Measurements from ENCODE around the gene SAT1.
"Not testable (repeated sequence)": the region's sequence is repeated elsewhere in the genome, so short reads cannot be mapped to it uniquely, and the experiment has no call there.

SAT1 gene

DNA sequence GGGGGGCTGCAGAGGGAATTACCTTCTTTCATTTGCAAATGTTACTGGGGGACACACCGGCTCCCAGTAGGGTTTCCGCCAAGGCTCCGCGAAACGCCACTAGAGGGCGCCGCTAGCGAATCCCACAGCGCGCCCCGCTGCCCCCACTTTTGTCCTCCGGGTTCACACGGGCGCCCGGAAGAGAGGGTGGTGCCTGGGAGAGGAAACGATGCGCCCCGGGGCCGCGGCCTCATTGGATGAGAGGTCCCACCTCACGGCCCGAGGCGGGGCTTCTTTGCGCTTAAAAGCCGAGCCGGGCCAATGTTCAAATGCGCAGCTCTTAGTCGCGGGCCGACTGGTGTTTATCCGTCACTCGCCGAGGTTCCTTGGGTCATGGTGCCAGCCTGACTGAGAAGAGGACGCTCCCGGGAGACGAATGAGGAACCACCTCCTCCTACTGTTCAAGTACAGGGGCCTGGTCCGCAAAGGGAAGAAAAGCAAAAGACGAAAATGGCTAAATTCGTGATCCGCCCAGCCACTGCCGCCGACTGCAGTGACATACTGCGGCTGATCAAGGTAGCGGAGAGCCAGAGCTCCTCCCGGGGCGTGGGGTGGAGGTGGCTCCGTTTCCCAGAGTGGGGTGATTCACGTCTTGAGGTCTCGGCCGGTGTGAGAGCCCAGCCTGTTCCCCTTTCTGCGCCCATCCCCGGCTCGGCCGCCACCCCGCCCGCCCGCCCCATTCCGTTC, at the start of gene SAT1:
SAT1 (plus strand) TSS at position 311 of the 726 bp plus-strand sequence; CDS start at position 490, 179 bp downstream.
- in situ Hi-C loops (cut with MboI; ENCODE audit: low sequenced_read_pairs) = no loop called here

DNA sequence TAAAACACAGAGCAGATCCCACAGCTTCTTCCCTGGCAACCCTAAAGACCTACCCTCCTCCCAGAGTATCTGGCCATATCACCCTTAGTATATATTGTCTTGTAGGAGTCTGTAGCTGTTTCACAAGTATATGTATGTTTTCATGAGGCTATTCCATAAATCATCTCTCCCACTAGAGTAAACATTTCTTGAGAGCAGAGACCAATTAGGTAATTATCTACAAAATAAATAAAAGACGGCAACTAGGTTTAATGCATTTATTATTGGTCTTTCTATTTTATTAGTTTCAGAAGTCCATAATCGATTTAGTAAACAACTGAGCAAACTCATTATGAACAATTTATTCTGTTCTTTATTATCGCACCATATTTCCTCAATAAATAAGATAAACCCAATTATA, 46.9 kb upstream of the SAT1 start:
- in situ Hi-C loops (cut with MboI; ENCODE audit: low sequenced_read_pairs) = no loop called here

DNA sequence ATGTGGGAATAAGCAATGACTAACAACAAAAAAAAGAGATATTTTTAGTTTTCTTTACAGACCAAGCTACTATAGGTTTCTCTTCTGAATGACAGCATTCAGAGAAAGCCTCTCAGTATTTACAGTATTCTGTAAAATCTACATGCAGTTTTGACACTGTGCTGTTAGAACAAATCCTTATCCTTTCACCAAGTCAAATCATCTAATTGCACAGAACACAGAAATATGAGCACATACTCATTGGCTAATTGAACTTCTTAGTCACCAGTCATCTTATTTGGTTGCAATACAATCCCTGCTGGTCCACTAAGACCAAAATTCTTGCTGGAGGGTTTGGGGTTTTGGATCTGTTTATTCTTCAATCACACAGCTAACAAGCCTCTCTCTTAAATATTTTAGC, 45.6 kb upstream of the SAT1 start:
- in situ Hi-C loops (cut with MboI; ENCODE audit: low sequenced_read_pairs) = no loop called here

DNA sequence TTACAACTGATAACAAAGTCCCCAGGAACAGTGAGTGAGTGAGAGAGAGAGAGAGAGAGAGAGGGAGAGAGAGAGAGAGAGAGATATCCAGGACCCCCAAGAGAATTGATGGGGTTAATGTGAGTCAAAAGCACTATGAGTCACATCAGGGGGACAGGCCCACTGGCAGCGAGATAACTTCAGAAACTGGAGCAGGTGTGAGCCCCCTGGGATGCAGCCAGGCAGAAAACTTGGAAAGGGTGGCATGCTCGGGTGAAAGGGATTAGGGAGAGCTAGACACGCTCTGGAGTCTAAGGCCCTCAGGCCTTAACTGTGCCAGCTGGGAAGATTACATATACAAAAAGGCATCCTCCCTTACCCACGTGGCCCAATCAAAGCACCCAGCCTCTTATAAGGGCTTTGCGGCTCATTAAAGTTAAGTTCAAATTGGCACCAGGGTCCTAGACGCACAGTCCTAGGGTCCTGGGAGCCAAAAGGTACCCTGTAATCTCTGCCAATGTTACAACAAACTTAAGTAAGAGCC, 40.7 kb upstream of the SAT1 start:
- in situ Hi-C loops (cut with MboI; ENCODE audit: low sequenced_read_pairs) = no loop called here

DNA sequence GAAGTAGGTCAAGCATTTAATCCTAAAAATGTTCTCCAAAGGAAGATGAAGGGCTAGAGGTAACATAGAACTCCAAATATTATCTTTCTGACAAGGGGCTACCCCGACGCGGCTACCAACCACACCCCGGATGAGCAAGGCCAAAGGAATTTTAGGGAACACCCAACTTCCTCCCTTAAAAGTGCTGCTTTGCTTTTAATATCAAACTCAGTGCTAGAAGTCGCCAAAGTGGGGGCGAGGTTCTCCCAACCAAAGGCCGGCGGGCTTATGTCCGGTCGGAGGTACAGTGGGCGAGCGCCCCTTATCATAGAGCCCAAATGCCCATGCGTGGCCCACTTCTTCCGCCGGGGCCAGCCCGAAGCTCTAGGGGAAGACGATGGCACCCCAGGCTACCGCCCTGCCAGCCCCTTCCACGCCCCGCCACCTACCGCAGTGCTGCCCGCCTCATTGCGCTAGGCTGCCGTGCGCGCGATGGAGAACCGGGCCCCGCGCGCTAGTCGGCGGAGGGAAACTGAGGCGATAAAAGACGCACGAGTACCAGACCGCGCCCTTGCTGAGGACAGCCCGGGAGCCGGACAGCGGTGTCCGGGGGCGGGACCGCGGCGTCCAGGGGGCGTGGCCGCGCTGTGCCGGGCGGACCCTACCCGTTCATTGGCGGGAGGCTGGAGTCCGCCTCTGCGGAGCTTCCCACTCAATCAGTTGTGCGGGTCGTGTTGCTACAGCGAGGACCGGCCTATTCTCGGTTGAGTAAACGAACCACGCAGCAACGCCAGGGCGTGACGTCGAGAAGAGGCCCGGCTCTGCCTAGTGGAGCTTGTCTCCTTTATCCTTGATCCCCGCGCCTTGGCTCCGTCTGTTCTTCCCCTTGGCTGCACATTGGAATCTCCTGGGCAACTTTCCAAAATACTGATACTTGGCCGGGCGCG, 40.0 kb upstream of the SAT1 start, which contains the start of gene ACOT9:
ACOT9 (minus strand) TSS at position 580 of the 926 bp plus-strand sequence; CDS start at position 448, 132 bp downstream.
- in situ Hi-C loops (cut with MboI; ENCODE audit: low sequenced_read_pairs) = no loop called here

DNA sequence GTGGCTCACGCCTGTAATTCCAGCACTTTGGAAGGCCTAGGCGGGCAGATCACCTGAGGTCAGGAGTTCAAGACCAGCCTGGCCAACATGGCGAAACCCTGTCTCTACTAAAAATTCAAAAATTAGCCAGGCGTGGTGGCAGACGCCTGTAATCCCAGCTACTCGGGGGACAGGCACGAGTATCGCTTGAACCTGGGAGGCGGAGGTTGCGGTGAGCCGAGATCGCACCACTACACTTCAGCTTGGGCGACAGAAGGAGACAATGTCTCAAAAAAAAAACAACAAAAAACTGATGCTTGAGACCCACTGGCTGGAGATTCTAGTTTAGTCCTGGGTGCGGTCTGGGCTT, 39.4 kb upstream of the SAT1 start:
- in situ Hi-C loops (cut with MboI; ENCODE audit: low sequenced_read_pairs) = not testable (repeated sequence)

DNA sequence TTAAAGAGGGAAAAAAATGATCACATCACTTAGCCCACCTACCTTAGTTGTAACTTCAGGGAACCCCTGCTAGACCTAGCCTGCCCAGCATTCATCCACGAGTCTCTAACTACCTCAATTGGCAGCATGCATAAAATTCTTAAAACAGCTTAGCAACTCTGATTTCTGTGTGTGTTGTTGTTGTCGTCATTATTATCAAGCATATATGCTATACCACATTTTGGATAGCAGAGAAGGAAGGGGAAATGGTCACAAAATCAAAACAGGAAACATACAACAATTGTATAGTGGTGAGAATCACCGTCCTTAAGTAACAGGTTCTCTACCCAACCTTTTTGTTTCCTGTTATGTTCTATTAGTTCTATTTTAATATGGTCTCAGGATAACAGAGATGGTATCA, 37.2 kb upstream of the SAT1 start:
- in situ Hi-C loops (cut with MboI; ENCODE audit: low sequenced_read_pairs) = no loop called here

DNA sequence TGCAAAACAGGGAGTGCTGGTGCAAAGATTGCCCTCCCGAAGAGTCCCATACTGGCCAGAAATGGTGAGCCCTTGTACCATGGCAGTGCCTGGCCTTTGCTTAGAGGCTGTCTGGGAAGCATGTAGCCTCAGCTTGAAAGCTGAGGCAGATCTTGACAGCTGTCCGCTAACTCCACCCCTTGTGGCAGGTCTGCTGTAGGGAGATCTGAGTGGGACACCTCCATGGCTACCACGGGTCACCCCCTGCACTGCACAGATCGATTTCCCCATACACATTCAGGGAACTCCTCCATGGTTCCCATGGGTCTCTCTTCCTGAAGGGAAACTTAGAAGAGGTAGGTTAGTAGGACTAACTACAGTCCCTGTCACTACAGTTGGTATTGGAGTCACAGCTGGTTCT, 33.8 kb upstream of the SAT1 start:
- in situ Hi-C loops (cut with MboI; ENCODE audit: low sequenced_read_pairs) = no loop called here

DNA sequence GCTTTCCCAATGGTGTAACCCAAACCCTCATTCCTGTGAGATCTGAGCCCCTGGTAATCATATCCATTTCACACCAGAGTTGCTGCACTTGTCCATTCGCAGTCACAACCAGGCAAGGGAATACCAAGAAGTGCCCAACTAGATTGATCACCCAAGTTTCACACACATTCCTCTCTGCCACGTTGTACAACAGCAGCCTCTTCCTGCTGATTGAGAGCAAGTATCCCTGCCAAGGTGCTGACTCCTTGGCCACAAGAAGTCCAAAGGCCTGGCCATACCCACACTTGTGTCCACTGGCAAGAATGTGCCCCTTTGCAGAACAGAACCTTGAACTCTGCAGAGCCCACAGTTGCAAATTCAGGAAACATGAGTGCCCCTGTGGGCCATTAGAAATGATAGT, 33.4 kb upstream of the SAT1 start:
- in situ Hi-C loops (cut with MboI; ENCODE audit: low sequenced_read_pairs) = no loop called here

DNA sequence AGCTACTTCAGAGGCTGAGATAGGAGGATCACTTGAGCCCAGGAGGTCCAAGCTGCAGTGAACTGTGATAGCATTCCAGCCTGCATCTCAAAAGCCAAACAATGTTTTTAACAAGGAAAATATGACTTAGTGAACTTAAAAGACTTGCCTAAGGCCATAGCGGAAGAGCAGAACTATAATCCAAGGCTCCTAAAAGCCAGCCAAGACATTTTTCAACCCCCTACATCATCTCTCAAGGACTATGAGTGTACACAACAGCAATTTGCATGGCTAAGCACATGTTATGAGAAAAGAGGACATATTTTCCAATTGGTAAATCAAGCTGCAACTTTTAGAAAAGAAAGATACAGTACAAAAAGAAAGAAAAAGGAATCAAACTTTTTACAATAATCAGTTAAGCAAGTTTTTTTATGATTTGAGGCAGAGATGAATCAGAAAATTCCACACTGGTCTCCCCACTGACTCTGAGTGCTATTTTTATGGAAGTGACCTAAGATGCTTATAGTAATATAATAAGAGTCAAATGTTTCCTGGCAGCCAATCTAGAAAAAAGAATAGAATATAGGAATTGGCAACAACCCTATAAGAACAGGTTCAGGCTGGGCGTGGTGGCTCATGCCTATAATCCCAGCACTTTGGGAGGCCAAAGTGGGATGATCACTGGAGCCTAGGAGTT, 30.1 kb upstream of the SAT1 start:
- in situ Hi-C loops (cut with MboI; ENCODE audit: low sequenced_read_pairs) = no loop called here

DNA sequence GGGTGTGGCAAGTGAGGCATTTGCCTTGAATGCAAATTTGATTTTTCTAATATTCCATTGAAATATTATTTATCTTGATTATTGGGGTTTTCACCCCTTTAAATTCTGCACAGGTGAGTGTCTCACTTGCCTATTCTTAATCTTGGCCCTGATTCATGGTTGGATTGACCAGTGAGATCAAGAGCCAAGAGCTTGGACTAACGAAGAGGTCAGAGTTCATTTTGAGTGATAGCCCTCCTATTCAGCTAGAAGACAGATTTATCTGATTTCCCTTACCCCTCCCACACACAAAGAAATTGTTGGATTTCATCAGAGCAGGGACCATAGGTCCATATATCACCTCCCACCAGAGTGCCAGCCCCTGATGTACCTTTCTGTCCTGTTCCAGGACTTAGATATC, 28.3 kb upstream of the SAT1 start:
- in situ Hi-C loops (cut with MboI; ENCODE audit: low sequenced_read_pairs) = no loop called here

DNA sequence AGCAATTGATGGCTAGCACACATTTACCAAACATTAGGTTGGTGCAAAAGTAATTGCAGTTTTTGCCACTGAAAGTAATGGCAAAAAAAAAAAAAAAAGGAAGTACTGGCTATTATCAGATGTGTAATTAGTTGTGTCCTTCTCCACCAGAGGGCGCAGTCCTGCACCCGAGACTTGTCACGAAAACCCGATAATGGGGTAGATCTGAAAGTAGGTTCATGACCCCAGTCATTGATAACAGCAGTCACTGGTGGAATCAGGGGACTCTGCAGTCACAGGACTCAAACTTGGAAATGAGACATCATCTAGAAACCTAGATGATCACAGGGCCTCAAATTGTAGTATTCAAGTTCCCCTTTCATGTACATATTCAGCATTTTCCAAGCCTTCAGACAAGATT, 26.8 kb upstream of the SAT1 start:
- in situ Hi-C loops (cut with MboI; ENCODE audit: low sequenced_read_pairs) = no loop called here

DNA sequence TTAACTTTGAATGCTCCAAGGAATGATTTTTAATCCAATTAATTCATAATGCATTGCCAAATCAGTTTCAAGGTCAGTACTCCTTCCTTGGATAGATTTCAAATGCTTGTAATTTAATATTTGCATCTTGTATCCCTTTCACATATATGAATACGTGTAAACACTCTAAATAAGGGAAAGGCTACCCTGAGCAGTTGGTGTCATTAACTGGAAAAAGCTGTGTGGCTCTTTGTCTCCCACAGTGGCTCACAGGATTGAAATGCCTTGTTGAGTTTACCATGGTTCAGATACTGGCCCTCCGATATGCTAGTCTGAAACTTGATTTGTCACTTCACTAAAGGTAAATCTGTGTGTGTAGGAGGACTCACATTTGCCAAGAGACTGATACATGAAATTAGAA, 23.2 kb upstream of the SAT1 start:
- in situ Hi-C loops (cut with MboI; ENCODE audit: low sequenced_read_pairs) = no loop called here

DNA sequence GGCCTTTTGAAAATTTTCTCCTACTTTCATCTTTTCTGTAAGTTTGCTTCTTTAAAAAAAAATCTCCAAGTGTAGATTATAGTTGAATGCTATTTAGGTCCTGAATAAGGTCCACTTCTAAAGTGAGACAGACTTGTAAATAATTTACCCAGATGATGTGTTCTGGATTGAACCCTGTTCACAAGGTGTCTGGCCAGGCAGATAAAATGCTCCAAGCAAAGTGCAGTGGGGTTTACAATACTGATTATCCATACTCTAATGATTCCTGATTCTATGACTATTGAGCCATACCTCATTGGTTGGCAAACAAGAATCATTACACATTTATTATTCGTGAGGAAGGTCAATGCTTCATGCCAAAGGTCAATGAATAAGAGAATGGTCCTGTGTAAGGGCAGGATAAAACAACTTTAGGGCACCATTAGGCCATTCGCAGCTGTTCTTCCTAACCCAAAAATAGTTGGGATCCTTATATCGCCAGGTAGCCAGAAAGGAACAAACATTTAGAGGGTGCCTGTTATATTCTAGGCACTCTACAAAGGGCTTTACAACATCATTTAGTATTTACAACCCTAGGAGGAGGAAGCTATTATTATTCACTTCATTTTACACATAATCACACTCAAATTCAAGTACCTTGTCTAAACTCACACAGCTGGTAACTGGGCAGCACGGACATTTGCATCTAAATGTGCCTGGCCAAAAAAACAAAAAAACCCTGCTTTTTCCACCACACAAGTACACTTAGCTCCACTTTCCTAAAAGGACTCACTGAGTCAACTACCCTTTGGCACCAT, 18.6 kb upstream of the SAT1 start:
- in situ Hi-C loops (cut with MboI; ENCODE audit: low sequenced_read_pairs) = no loop called here

DNA sequence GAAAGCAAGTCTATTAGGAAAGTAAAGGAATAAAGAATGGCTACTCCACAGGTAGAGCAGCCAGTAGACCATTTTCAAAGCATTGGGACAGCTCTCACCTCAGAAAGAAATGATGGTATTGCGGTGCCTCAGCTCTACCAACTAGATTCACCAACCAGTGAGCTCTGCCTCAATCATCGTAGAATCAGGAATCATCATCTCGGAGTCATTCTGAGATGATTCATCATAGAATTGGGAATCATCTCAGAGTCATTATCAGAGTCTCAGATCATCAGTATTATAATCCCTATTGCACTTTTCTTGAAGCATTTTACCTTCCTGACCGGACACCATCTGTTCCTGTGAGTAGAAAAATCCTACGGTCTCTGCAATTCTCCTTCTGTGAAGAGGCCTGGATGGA, 17.5 kb upstream of the SAT1 start:
- in situ Hi-C loops (cut with MboI; ENCODE audit: low sequenced_read_pairs) = no loop called here

DNA sequence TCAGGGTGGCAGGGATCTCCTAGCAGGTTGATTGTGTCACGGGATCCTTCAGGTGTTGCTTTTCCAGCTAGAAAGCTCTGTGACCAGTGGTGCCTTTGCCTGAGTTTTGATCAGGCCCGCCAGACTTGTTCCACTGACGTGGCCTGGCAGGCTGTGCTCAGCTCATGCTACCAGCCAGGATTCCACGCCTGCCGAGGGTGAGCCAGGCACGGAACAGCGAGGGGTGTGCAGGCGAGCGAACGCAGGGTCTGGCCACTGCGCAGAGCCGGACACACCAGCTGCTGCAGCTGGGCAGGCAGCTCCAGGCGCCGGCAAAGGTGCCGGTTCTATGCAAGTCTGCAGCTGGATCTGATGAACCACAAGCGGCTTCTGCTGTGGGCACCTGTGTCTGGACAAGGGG, 17.1 kb upstream of the SAT1 start:
- in situ Hi-C loops (cut with MboI; ENCODE audit: low sequenced_read_pairs) = no loop called here

DNA sequence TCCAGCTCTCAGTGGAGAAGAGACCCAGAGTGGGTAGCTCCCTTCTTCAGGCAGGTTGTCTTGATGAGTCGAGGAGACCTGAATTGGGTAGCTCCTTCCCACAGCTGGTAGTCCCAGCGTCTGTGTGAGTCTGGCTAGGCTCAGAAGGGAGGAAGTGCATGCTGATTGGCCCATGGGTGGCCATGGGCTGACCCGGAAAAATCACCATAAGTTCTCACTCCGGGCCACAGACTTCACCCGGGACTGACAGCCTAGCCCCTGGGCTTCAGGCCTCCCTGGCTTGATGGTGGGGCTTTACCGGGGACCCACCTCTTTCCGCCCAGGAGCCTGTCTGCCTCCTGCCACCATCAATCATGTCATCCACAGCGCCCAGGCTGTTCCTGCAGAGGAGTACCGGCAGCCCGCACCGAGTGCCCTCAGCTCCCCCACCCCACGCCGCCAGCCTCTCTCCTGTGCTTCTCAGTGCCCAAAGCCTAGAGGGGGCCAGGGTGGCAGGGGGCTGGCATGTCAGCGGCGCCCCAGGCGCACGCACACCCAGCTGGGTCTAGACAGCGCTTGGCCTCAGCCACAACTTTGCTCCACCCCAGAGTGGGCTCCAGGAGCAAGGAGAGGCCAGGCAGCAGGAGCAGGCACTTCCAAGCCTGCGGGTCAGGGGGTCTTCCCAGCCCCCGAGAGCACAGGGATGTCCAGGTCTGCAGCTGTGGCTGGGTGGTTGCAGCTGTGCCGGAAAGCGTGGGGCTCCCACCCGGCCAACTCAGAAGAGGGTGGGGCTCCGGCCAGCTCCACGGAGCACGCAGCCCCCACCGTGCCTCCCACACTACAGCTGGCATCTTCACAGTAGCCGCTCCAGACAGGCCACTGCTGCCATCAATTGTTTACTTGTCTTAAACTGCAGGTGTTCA, 16.1 kb upstream of the SAT1 start:
- in situ Hi-C loops (cut with MboI; ENCODE audit: low sequenced_read_pairs) = no loop called here

DNA sequence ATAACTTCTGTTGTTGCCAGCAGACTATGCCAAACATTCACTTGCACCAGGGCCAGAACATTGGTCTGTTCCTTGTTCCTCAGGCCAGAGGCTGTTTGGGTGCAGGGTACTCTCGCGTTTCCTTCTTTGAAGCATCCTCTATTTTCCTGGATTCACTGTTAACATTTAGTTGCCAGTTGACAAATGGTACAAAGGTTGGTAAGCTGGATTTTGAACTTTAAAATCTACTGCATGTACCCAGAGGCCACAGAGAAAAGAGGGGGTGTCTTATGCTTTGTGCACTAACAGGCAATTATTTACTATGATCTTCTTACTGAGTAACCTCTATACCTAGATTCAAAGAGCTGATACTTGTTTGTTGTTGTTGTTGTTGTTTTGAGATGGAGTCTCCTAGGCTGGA, 12.8 kb upstream of the SAT1 start:
- in situ Hi-C loops (cut with MboI; ENCODE audit: low sequenced_read_pairs) = no loop called here

DNA sequence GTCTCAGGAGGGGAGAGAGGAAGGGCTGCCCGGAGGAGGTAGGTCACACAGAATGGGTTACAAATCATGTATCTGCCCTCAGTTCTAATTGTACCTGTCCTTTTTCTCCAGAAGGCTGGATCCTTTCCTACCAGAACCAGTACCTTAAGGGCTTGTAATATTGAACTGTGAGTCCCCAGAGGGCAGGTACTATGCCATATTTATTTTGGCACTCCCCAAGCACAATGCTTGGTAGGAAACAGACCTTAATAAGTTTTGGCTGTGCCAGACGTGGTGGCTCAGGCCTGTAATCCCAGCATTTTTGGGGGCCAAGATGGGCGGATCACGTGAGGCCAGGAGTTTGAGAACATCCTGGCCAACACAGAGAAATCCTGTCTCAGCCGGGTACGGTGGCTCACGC, 11.9 kb upstream of the SAT1 start:
- in situ Hi-C loops (cut with MboI; ENCODE audit: low sequenced_read_pairs) = not testable (repeated sequence)

Data from hTERT RPE-1 (cell line).